ENCODE measurements around the gene PPM1A.
A peak's percentile ranks its signal among the peaks of the same experiment; 100 is the strongest.

PPM1A gene

GRCh38 chr14:60254176-60254575, 5.2 kb downstream of the PPM1A start:
- DNase-seq (ENCODE audit: low read depth): no peak
- no peak overlapping the region for H3K4me3 ChIP-seq (ENCODE audit: low read depth, low read length)
- TF ChIP-seq MYC (IDR thresholded peaks at IDR 0.05; ENCODE audit: low read depth, low read length): no peak
- TF ChIP-seq CTCF (IDR thresholded peaks at IDR 0.05; ENCODE audit: low read depth, low read length): no peak
- TF ChIP-seq POLR2A (IDR thresholded peaks at IDR 0.05; ENCODE audit: extremely low read depth, insufficient read length): no peak
- no peak for TF ChIP-seq MAX (IDR thresholded peaks at IDR 0.05; ENCODE audit: low read depth, low read length)

- TF ChIP-seq POLR2A (IDR thresholded peaks at IDR 0.05; ENCODE audit: extremely low read depth, insufficient read length) (no peak), MYC (IDR thresholded peaks at IDR 0.05; ENCODE audit: low read depth, low read length) (no peak), CTCF (IDR thresholded peaks at IDR 0.05; ENCODE audit: low read depth, low read length) (no peak), MAX (IDR thresholded peaks at IDR 0.05; ENCODE audit: low read depth, low read length) (no peak)
- no peak overlapping the region for H3K4me3 ChIP-seq (ENCODE audit: low read depth, low read length)
- DNase-seq (ENCODE audit: low read depth): no peak
These were observed 8.8 kb downstream of the PPM1A start for GRCh38 chr14:60257865-60258264.

GRCh38 chr14:60265163-60265562, 16.1 kb downstream of the PPM1A start:
- no peak overlapping the region for H3K4me3 ChIP-seq (ENCODE audit: low read depth, low read length)
- TF ChIP-seq CTCF (IDR thresholded peaks at IDR 0.05; ENCODE audit: low read depth, low read length): no peak

GRCh38 chr14:60266021-60266937, 17.3 kb downstream of the PPM1A start:
- DNase-seq (ENCODE audit: low read depth): peak; percentile 18
- no peak overlapping the region for H3K4me3 ChIP-seq (ENCODE audit: low read depth, low read length)
- no peak for TF ChIP-seq MAX (IDR thresholded peaks at IDR 0.05; ENCODE audit: low read depth, low read length)
- TF ChIP-seq POLR2A (IDR thresholded peaks at IDR 0.05; ENCODE audit: extremely low read depth, insufficient read length): no peak
- no peak for TF ChIP-seq MYC (IDR thresholded peaks at IDR 0.05; ENCODE audit: low read depth, low read length)
- peak; percentile 16 for TF ChIP-seq CTCF (IDR thresholded peaks at IDR 0.05; ENCODE audit: low read depth, low read length)

More at GRCh38 chr14:60265163-60265562, 16.1 kb downstream of the PPM1A start:
- no peak for DNase-seq (ENCODE audit: low read depth)

- no peak overlapping the region for H3K4me3 ChIP-seq (ENCODE audit: low read depth, low read length)
- no peak for TF ChIP-seq CTCF (IDR thresholded peaks at IDR 0.05; ENCODE audit: low read depth, low read length)
- TF ChIP-seq MYC (IDR thresholded peaks at IDR 0.05; ENCODE audit: low read depth, low read length): no peak
- TF ChIP-seq MAX (IDR thresholded peaks at IDR 0.05; ENCODE audit: low read depth, low read length): no peak
- no peak for TF ChIP-seq POLR2A (IDR thresholded peaks at IDR 0.05; ENCODE audit: extremely low read depth, insufficient read length)
- DNase-seq (ENCODE audit: low read depth): no peak
These were observed 23.2 kb downstream of the PPM1A start for GRCh38 chr14:60272177-60272576.

Measured in NB4 (cell line).